ENCODE results near the gene GALNT6.
A peak's percentile ranks its signal among the peaks of the same experiment; 100 is the strongest.

The GALNT6 gene

DNA sequence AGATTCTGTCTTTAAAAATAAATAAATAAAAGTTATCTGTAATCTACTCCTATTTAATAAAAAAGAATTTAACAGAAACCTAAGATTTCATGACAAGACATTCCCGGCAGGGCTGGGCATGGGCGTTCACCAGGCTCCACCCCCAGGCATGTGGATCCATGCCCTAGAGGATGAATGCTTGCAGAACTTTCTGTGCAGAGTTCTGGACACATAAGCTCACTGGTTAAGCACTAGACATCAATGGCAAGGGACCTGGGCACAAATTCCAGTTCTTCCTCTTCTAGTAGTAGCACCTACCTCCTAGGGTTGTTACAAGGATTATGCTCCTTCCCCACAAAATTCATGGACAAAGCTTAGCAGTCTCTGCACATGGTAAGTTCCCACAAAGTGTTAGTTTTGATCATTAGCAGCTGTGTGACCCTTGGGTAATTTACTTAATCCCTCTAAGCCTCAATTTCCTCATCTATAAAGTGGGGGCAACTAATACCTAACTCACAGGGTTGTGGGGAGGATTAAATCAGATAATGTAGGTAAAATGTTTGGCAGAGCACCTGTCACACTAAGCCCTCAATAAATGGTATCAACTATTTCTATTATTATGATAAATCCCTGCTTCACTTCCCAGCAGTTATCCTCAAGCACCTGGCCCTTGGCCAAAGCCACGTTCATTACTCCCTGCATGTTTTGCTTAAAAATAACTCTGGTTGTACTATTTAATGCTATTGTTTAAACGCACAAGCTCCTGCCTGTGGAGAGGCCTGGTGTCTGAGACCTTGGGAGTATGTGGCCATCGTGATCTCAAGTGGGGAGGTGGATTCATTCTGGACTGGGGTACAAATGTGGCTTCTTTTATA is 9.8 kb downstream of the GALNT6 start:
- DNase-seq = no peak

GRCh38 chr12:51379571-51379970 is 11.6 kb downstream of the GALNT6 start:
- no peak for DNase-seq

DNA sequence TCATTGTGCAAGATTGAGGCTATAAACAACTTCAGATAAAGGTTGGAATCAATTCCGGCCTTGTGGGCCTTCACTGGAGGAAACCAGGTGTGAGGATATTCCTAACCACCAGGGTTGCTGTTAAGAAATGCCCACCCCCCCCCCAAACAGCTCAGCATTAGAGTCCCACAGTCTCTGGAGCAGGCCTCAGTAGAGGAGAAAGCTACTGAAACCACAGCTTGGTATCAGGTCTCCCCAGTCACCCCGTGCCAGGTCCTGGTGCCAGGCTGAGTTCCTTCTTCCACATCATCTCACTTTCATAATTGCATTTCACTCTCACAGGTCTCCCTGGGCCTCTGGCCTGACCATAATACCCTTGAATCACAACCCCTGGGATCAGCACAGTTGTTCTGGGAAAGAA is 12.5 kb downstream of the GALNT6 start:
- no peak for DNase-seq

GRCh38 chr12:51377099-51377984 is 13.9 kb downstream of the GALNT6 start:
- no peak for DNase-seq

DNA sequence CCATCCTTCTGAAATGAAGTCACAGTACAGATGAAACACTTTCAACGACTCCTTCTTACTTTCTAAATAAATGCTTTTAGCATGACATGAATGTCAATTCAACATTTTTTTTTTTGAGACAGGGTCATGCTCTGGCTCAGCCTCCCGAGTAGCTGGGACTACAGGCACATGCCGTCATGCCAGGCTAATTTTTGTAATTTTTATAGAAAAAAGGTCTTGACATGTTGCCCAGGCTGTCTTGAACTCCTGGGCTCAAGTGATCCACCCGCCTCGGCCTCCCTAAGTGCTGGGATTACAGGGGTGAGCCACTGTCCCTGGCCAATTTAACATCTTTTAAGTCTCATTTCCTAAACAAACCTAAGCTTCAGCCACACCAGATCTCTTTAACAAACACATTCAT is 16.4 kb downstream of the GALNT6 start:
- no peak for DNase-seq

DNA sequence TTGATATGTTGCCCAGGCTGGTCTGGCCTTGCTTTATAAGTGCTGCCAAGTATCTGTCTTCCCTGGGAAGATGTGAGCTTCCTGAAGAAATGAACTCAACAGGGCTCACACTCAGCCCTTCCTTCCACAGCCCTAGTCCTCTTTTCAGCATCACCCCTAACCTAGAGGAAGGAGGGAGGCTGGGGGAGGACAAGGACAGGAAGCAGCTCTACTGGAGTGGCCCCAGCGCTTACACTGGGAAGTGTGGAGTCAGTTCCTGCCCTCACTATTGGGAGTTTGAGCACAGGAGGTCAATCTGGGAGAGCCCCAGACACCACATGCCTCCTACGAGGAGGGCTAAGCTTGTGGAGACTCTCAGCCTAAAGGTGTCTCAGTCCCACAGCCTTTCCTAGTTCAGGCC is 16.8 kb downstream of the GALNT6 start:
- no peak for DNase-seq

- no peak for DNase-seq
Measured at GRCh38 chr12:51373187-51373586, 18.0 kb downstream of the GALNT6 start.

DNA sequence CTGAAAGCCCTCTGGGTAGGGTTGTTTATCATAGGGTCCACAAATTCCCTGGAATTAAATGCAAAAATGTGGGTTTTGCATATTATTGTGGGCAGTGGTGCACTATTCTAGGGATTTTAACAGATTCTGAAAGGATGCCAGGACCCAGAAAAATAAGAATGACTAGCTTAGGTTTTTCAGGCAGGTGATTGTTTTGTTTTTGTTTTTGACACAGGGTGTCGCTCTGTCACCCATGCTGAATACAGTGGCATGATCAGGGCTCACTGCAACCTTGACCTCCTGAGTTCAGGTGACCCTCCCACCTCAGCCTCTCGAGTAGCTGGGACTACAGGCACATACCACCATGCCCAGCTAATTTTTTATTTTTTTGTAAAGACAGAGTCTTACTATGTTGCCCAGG is 19.2 kb downstream of the GALNT6 start:
- DNase-seq = no peak

- peak; percentile 87 to 96 for DNase-seq
Measured at GRCh38 chr12:51371295-51371953, 19.8 kb downstream of the GALNT6 start.

DNA sequence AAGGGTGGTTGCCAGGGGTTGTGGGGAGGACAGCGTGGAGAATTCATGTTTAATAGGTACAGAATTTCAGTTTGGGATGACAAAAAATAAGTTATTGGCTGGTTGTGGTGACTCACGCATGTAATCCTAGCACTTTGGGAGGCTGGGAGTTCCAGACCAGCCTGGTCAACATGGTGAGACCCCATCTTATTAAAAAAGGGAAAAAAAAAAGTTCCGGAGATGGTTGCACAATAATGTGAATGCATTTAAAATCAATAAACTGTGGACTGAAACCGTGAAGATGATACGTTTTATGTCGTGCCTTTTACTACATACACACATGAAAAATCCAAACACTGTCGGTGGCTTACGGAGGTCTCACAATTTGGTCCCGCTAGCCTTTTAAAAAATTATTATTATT is 20.5 kb downstream of the GALNT6 start:
- no peak for DNase-seq

GRCh38 chr12:51369581-51369980 is 21.6 kb downstream of the GALNT6 start:
- DNase-seq = no peak

DNA sequence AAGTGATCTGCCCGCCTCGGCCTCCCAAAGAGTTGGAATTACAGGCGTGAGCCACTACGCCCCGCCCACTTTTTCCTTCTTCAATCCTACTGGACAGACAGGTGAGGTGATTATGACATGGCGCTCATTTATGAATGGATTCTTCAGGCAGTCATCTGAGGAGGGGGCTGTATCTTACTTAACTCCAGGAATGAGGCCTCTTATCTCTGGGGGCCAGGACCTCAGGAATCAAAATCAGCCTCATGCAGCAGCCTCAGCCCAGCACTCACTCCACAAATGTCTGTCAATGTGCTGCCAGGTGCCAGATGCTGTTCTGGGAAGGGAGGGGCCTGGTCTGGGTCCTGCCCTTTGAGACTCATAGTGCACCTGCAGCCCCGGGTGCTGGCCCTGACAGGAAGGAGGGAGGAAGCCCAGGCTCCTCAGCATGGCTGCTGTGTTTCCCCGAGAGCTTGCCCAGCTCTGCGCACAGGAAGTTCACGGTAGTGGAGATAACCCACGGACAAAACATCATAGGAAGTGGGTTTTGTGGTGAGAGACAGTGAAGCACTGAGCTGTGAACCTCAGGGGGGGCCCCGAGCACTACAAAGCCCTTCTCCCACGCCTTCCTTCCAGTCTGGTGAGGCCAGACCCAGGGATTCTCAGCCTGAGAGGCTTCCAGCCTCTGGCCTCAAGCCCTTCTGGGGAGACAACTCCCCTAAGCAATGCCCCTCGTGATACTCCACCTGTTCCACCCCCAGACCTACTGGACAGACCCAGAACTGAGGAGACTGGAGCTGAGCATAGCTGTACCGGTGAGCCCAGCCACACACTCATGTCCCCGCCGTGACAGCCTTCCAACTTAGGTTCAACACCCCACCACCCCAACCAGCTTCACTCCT is 22.3 kb downstream of the GALNT6 start:
- no peak for DNase-seq

- DNase-seq = no peak
Measured at GRCh38 chr12:51365276-51365675, 25.9 kb downstream of the GALNT6 start.

- no peak for DNase-seq
Measured at GRCh38 chr12:51364001-51364400, 27.2 kb downstream of the GALNT6 start.

DNA sequence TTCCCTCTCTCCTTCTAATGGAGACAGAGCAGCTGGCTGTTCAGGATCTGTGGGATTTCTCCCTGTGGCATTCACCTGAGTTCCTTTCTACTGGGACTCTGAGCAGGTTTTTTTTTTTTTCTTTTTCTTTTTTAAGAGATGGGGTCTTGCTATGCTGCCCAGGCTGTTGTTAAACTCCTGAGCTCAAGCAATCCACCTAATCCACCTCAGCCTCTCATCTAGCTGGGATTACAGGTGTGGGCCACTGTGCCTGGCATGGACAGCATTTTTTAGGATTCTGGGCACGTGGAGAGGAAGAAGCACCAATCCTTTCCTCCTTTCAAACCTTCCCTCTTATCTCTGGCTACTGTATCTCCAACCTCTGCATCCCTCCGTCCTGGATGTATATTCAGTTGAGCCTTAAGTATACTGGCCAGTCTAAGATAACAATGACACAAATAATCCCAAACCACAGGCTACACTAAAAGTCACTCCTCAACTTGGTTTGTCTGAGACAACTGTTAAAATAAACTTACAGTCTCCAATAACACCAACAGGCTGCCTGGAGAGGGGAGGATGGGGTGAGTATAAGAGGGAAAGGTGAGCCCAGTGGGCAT is 28.4 kb downstream of the GALNT6 start:
- no peak for DNase-seq

DNA sequence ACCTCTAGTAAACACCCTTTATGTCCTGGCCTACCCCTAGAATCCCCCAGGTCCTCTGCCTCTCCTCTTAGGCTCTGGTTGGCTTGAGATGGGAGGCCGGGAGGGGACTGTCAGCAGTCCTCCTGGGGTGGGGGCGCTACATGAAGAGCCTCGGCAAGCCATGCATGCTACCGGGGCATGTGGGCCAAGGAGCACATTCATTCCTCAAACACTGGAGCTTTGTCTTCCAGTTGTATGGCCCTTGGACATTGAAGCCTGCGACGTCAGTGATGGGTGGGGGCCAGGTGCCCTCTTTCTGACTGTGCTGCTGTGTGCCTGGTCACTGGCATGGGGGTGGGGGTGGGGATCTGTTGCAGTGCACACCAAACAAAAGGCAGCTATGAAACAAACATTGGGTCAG is 28.9 kb downstream of the GALNT6 start:
- DNase-seq = no peak

DNA sequence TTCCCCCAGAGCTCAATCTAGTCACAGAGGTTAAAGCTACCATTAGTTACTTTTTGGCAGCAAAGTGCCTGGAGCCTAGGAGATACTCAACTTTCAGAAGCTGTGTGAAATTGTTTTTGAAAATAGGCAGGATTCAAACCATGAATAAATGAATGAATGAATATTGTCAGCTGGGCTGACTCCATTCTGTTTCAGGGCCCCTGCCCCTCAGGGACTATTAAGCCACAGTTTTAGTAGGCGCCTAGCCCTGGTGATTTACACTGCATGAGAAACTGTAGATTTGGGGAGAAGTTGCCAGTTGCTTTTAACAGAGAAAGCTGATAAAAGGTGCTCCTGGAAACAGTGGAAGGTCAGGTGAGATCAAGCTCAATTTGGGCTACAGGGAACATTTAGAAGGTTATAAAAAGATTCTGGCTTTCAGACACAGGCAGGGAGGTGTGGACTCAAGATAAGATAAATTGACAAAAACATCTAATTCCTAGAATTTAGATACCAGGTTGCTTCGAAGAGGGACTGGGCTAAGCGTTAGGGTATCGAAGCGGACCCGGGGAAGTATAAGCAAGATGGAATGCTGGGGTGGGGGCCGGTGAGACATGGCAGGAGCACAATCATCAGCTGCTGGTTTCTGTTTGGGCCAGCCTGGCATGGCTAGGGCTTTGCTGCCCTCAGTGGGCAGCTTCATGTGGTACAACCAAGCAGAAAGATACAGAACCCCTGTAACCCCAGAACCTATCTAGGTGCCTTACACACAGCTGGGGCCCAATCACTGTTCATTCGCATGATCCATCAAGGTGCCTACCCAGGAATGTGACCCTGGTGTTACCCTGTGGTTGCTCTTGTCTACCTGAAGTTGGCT is 29.8 kb downstream of the GALNT6 start:
- no peak for DNase-seq

DNA sequence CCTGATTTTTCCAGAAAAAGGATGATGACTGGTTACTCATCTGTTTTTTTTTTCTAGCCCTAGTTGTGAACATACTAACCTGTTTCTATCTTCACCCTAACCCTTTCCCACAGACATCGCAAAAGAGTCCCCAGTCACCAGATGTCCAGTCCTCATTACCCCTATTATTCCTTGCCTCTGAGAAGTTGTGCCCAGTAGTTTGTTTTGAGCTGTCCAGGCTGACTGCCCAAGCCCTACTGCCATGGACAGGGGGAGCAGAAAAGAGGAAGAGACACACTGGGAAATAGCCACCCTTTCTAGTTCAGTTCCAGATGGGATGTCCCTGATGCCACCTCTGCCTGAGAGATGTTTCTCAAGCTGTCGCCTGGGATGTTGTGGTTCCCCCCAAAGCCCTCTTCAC is 30.9 kb downstream of the GALNT6 start:
- DNase-seq = no peak

DNA sequence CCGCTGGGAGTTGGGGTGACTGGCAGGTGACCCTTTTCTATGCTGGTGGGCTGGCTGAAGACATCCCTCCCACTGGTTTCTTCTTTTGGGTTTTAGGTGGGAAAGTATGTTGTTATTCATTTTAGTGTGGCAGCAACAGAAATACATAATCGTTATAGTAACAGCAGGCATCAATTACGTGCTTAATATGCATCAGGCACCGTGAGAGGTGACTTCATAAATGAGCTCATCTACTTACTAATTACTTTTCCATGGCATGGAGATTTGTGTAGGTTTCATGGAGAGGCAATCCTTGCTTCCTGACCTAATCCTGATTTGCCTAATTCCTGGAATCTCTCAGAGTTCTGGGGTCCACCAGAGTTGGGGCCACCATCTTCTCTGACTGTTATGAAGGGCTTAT is 31.4 kb downstream of the GALNT6 start:
- DNase-seq = no peak

DNA sequence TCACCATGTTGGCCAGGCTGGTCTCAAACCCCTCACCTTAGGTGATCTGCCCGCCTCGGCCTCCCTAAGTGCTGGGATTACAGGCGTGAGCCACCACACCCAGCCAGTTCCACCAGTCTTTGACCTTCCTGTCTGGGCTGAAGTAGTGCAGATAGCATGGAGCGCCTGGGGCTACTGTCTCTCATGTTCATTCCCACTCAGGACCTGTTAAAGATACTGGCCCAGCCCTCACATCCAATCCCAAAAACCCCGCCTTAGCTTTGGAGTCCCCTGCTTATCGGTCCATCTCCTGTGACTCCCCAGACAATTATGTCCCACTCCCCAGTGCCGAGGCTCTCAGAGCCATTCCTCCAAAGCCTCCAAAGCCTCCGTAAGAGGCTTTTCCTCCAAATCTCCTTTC is 32.7 kb downstream of the GALNT6 start:
- no peak for DNase-seq

Measured in SW 1271 (cell line).